Measurements from ENCODE around the gene MAP3K2. TPM values are rescaled to one million over a fixed set of nuclear protein-coding genes. Genes with fewer than 3 reads are reported as not detected.

MAP3K2 gene
- total and polyA plus RNA-seq, 2 donors (not counting 3 experiments of a cell fraction or from before 2014, with no cell fraction given) = 3.4 to 25.7 TPM

GRCh38 chr2:127406454-127406853 lies 18.7 kb upstream of the MAP3K2 start:
- Histone ChIP-seq H3K4me2 (ENCODE audit: insufficient read depth, low read length) (no peak overlapping the region), H3K9me3 (replicated peaks; ENCODE audit: control insufficient read depth, insufficient read depth, low read length) (no peaks in the 10 kb centered on the region), H2AFZ (ENCODE audit: low read depth, low read length) (no peak overlapping the region), H3K27me3 (ENCODE audit: control insufficient read depth in 2 of 2, insufficient read depth in 2 of 2, low read length in 2 of 2) (no peaks in the 10 kb centered on the region), H3K79me2 (ENCODE audit: control insufficient read depth, insufficient read depth, low read length) (no peaks in the 10 kb centered on the region), H3K9ac (replicated peaks; ENCODE audit: extremely low read depth, insufficient read depth, low read length) (no peak overlapping the region), H3K27ac (ENCODE audit: insufficient read depth, low read depth, low read length) (no peak overlapping the region), H3K36me3 (ENCODE audit: control insufficient read depth in 2 of 2, extremely low read depth in 1 of 2, insufficient read depth in 2 of 2, low read length in 2 of 2) (no peaks in the 10 kb centered on the region), H3K4me1 (ENCODE audit: control insufficient read depth, extremely low read depth, insufficient read depth, low read length) (peaks cover 32% of the 10 kb centered on the region), H3K4me3 (replicated peaks in 1 of 3; ENCODE audit: insufficient read depth in 1 of 3, low read depth in 1 of 3, low read length in 3 of 3) (no peak overlapping the region), H4K20me1 (replicated peaks; ENCODE audit: control insufficient read depth, extremely low read depth, insufficient read depth, low read length) (no peaks in the 10 kb centered on the region), H3K9me1 (replicated peaks; ENCODE audit: control insufficient read depth, extremely low read depth, insufficient read depth, low read length) (no peaks in the 10 kb centered on the region)
- CTCF ChIA-PET = no interaction called here
- intact Hi-C loops (cut with micrococcal nuclease) = no loop called here
- dilution Hi-C loops (cut with MboI; ENCODE audit: extremely low pct_ligation_motif_present, low sequenced_read_pairs) = no loop called here
- DNase-seq (ENCODE audit: low read depth, low spot score) = no peak
- no peak for FAIRE-seq
- BruUV-seq (replicated peaks) = no TSS peak
- POLR2A ChIA-PET = no interaction called here
- TF ChIP-seq JUN (IDR thresholded peaks at IDR 0.05; ENCODE audit: borderline replicate concordance, insufficient read depth, insufficient read length, low read depth) (no peak), FOS (IDR thresholded peaks at IDR 0.05; ENCODE audit: borderline replicate concordance, insufficient read depth, low read length) (no peak), POLR2A (IDR thresholded peaks at IDR 0.05; ENCODE audit: low read depth, low read length) (no peak), MAX (IDR thresholded peaks at IDR 0.05; ENCODE audit: insufficient read depth, insufficient read length) (no peak), MYC (IDR thresholded peaks at IDR 0.05; ENCODE audit: low read depth, low read length) (no peak), EZH2 (IDR thresholded peaks at IDR 0.05; ENCODE audit: borderline replicate concordance, low read depth, low read length, severe bottlenecking) (no peak), GATA2 (IDR thresholded peaks at IDR 0.05; ENCODE audit: insufficient read depth, insufficient read length, low read depth, low read length) (no peak), CTCF (IDR thresholded peaks at IDR 0.05; ENCODE audit: extremely low read depth in 1 of 2, insufficient read depth in 1 of 2, low read depth in 1 of 2, low read length in 2 of 2) (no peak), POLR2AphosphoS5 (IDR thresholded peaks at IDR 0.05; ENCODE audit: insufficient read depth, low read depth, low read length) (no peak)
